DOHH2 (cell line): ENCODE results near the gene PTAR1.

Source experiments
- H3F3A ChIP-seq: fragments of 200-600 bp; sonication (generic), shearing (Covaris generic); 2 replicates; pipeline ENCODE4 v1.6.0; 2016; ENCODE audit warnings: antibody characterized with exemption, mild to moderate bottlenecking; ENCODE audit not compliant: control insufficient read depth, insufficient read depth
- H3K27ac ChIP-seq: fragments of 200-600 bp; sonication (generic); 2 replicates; pipeline ENCODE4 v1.5.1; 2014; ENCODE audit warnings: low read depth, mild to moderate bottlenecking, low read length, moderate library complexity
- H3K27me3 ChIP-seq: fragments of 200-600 bp; sonication (generic); 2 replicates; pipeline ENCODE4 v1.6.1; 2014; ENCODE audit warnings: mild to moderate bottlenecking, low read length, mixed read lengths; ENCODE audit not compliant: control insufficient read depth
- H3K36me3 ChIP-seq: fragments of 200-600 bp; sonication (generic); 2 replicates; pipeline ENCODE4 v1.6.1; 2014; ENCODE audit warnings: mild to moderate bottlenecking, low read length, moderate library complexity, mixed read lengths; ENCODE audit not compliant: control insufficient read depth
- H3K4me1 ChIP-seq: fragments of 200-600 bp; sonication (generic); 2 replicates; pipeline ENCODE4 v1.6.1; 2014; ENCODE audit warnings: mild to moderate bottlenecking, low read length, mixed read lengths; ENCODE audit not compliant: control insufficient read depth
- H3K4me2 ChIP-seq: fragments of 200-600 bp; sonication (generic); 2 replicates; pipeline ENCODE4 v1.6.0; 2014; ENCODE audit warnings: mild to moderate bottlenecking, low read length, moderate library complexity
- H3K4me3 ChIP-seq: fragments of 200-600 bp; sonication (generic); 2 replicates; pipeline ENCODE4 v1.5.1; 2014; ENCODE audit warnings: mild to moderate bottlenecking, low read length, mixed read lengths
- H3K79me2 ChIP-seq: fragments of 200-600 bp; sonication (generic); 2 replicates; pipeline ENCODE4 v1.6.1; 2014; ENCODE audit warnings: mild to moderate bottlenecking, low read length, mixed read lengths; ENCODE audit not compliant: control insufficient read depth
- H3K9me2 ChIP-seq: fragments of 200-600 bp; sonication (generic); replicated peaks from 2 replicates; pipeline ENCODE4 v1.6.1; 2014; ENCODE audit warnings: mild to moderate bottlenecking, low read length, mixed read lengths; ENCODE audit not compliant: control insufficient read depth
- H3K9me3 ChIP-seq: fragments of 200-600 bp; sonication (generic); 2 replicates; pipeline ENCODE4 v1.6.1; 2014; ENCODE audit warnings: antibody characterized with exemption, low read length, mixed read lengths; ENCODE audit not compliant: control insufficient read depth, insufficient read depth
- H4K20me1 ChIP-seq: fragments of 200-600 bp; sonication (generic); 2 replicates; pipeline ENCODE4 v1.6.0; 2014; ENCODE audit warnings: low read depth, mild to moderate bottlenecking, antibody characterized with exemption, low read length, moderate library complexity; ENCODE audit not compliant: control insufficient read depth, insufficient read depth
- CTCF ChIP-seq: fragments of 200-600 bp; sonication (generic); IDR thresholded peaks from one replicate; pipeline ENCODE4 v1.5.1; 2014; ENCODE audit warnings: antibody characterized with exemption, mild to moderate bottlenecking, low read depth, low read length; ENCODE audit not compliant: poor library complexity, severe bottlenecking
- EZH2phosphoT487 ChIP-seq: fragments of 200-600 bp; sonication (generic); IDR thresholded peaks from 2 replicates; pipeline ENCODE4 v1.6.1; 2017; ENCODE audit warnings: borderline replicate concordance, mild to moderate bottlenecking, antibody characterized with exemption, low read length, moderate library complexity, mixed read lengths

Gene PTAR1

GRCh38 chr9:69689991-69690538 lies 69.7 kb downstream of the PTAR1 start:
- Histone ChIP-seq H3K9me2 (no peaks in the 10 kb centered on the region), H3K4me1 (no peaks in the 10 kb centered on the region), H3K27me3 (peaks cover 5% of the 10 kb centered on the region; the same call in 1 of the 2 replicates), H4K20me1 (no peaks in the 10 kb centered on the region), H3K79me2 (no peaks in the 10 kb centered on the region), H3K4me2 (no peak overlapping the region), H3K36me3 (no peaks in the 10 kb centered on the region), H3K4me3 (no peak overlapping the region), H3F3A (no peaks in the 10 kb centered on the region), H3K9me3 (no peaks in the 10 kb centered on the region), H3K27ac (no peak overlapping the region)
- TF ChIP-seq CTCF: no peak
- TF ChIP-seq EZH2phosphoT487: no peak

GRCh38 chr9:69683927-69684326 lies 75.9 kb downstream of the PTAR1 start:
- Histone ChIP-seq H3K27ac (no peak overlapping the region), H3K4me2 (no peak overlapping the region), H4K20me1 (no peaks in the 10 kb centered on the region), H3F3A (no peaks in the 10 kb centered on the region), H3K9me3 (no peaks in the 10 kb centered on the region), H3K9me2 (no peaks in the 10 kb centered on the region), H3K79me2 (no peaks in the 10 kb centered on the region), H3K4me1 (no peaks in the 10 kb centered on the region), H3K27me3 (no peaks in the 10 kb centered on the region), H3K4me3 (no peak overlapping the region), H3K36me3 (no peaks in the 10 kb centered on the region)
- TF ChIP-seq CTCF (no peak), EZH2phosphoT487 (no peak)

GRCh38 chr9:69678843-69679538 lies 80.8 kb downstream of the PTAR1 start:
- Histone ChIP-seq H3K36me3 (no peaks in the 10 kb centered on the region), H3K4me3 (no peak overlapping the region), H3K27me3 (peaks cover 6% of the 10 kb centered on the region), H4K20me1 (no peaks in the 10 kb centered on the region), H3K9me3 (no peaks in the 10 kb centered on the region), H3K79me2 (no peaks in the 10 kb centered on the region), H3K4me1 (peaks cover 3% of the 10 kb centered on the region; the same call in 1 of the 2 replicates), H3K27ac (no peak overlapping the region), H3F3A (no peaks in the 10 kb centered on the region), H3K9me2 (no peaks in the 10 kb centered on the region), H3K4me2 (no peak overlapping the region)
- no peak for TF ChIP-seq EZH2phosphoT487
- no peak for TF ChIP-seq CTCF
